Coronary artery (tissue), 2 donors: ENCODE data around the gene FTH1.

Source experiments
- DNase-seq: peaks from one replicate; pipeline ENCODE4 v3.0.0-alpha.2; 2017; ENCODE audit warnings: low spot score
- H3K27ac ChIP-seq, 2 donors: fragments of 200-600 bp; sonication (generic); one replicate each; pipeline ENCODE4 v1.5.1; 2016 to 2019
- H3K4me3 ChIP-seq: fragments of 200-600 bp; sonication (generic); 2 replicates; pipeline ENCODE4 v1.5.1; 2016; ENCODE audit warnings: mild to moderate bottlenecking, moderate library complexity
- TF ChIP-seq, protein P1 (sequence below): fragments of 200-600 bp; sonication (generic); IDR thresholded peaks from one replicate; pipeline ENCODE4 v1.5.1; 2019; ENCODE audit warnings: antibody characterized with exemption

FTH1 gene

DNA sequence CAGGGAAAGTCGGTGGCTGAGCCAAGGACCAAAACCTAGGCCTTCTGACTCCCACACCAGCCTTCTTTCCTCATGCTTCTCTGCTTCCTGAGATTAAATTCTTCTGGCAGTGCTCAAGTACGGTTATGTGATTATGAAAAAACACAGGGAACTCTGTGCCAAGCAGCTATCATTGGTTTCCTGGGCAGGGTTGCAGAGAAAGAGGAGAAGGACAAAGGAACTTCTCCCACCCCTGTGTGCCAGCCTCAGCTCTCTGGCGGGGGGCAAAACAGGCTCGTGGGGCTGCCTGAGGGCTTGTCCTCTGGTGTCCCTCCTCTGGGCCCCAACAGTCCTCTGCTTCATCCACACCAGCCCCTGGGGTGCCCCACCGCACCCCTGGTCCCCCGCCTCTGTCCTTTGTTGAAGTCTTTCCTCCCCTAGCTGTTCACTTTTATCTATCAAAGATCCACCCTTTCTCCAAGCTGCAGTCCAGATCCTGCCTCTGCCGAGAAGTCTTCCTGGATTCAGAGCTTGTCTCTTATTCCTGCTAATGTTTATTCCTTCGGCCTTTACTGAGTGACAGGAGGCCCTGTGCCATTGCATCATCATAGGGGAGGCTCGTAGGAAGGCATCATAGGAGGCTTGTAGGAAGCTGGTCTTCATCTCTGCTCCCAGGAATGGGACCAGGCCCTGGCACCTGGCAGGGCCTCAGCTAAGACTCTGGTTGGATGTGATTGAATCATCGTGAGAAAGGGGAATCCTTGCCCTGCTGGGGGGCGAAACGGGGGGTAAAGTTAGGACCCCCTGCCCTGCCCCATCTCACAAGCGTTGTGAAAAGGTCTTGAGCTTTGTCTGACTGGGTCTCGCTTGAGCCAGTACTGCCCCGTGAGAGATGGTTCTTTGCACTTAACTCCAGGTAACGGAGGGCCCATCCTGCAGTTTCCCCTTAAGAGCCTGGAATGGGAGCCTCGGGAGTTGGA, 11.5 kb upstream of the FTH1 start:
- DNase-seq, result no peak
- Histone ChIP-seq H3K4me3 (no peak overlapping the region), H3K27ac (peak overlapping the region; percentile 49 to 81)
- TF ChIP-seq, protein P1, sequence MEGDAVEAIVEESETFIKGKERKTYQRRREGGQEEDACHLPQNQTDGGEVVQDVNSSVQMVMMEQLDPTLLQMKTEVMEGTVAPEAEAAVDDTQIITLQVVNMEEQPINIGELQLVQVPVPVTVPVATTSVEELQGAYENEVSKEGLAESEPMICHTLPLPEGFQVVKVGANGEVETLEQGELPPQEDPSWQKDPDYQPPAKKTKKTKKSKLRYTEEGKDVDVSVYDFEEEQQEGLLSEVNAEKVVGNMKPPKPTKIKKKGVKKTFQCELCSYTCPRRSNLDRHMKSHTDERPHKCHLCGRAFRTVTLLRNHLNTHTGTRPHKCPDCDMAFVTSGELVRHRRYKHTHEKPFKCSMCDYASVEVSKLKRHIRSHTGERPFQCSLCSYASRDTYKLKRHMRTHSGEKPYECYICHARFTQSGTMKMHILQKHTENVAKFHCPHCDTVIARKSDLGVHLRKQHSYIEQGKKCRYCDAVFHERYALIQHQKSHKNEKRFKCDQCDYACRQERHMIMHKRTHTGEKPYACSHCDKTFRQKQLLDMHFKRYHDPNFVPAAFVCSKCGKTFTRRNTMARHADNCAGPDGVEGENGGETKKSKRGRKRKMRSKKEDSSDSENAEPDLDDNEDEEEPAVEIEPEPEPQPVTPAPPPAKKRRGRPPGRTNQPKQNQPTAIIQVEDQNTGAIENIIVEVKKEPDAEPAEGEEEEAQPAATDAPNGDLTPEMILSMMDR, result no peak

DNA sequence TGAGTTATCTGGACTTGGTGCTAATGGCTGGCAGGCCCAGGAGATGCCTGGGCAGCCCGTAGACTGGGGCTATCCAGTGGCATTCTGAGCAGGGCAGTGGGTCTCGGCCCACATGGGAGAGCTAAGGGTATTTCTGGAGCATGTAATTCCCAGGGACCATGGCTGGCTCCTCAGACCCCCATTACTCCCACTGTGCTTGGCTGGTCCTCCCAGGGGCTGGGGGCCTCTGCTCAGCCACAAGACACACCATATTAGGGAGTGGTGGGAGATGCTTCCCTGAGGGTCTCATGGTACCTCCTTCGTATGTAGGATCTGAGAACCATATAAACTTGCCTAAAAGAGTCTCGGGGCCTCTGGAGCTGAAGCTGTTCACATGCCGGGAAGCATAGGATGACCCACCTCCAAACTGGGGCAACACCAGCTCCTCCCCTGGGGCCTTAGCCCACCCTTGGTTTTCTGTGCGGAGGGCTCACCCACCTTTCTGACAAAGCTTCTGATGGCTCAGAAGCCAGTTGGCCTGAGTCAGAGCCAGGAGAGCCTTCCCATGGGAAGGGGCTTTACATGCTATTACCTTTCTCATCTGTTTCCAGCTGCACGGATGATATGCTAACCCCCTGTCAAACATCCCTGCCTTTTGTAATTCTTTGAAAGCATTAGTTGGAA, 9.5 kb upstream of the FTH1 start:
- Histone ChIP-seq H3K27ac (no peak overlapping the region), H3K4me3 (no peak overlapping the region)
- DNase-seq, result no peak
- TF ChIP-seq, protein P1, result no peak

- Histone ChIP-seq H3K4me3 (no peak overlapping the region), H3K27ac (no peak overlapping the region)
- TF ChIP-seq, protein P1, result no peak
- DNase-seq, result no peak
Measured at GRCh38 chr11:61976420-61976800, 9.0 kb upstream of the FTH1 start.

- TF ChIP-seq, protein P1, result no peak
- H3K27ac ChIP-seq, result peak overlapping the region; percentile 76 to 100
- DNase-seq, result no peak
- no peak overlapping the region for H3K4me3 ChIP-seq
Measured at GRCh38 chr11:61975638-61976419, 8.4 kb upstream of the FTH1 start.

DNA sequence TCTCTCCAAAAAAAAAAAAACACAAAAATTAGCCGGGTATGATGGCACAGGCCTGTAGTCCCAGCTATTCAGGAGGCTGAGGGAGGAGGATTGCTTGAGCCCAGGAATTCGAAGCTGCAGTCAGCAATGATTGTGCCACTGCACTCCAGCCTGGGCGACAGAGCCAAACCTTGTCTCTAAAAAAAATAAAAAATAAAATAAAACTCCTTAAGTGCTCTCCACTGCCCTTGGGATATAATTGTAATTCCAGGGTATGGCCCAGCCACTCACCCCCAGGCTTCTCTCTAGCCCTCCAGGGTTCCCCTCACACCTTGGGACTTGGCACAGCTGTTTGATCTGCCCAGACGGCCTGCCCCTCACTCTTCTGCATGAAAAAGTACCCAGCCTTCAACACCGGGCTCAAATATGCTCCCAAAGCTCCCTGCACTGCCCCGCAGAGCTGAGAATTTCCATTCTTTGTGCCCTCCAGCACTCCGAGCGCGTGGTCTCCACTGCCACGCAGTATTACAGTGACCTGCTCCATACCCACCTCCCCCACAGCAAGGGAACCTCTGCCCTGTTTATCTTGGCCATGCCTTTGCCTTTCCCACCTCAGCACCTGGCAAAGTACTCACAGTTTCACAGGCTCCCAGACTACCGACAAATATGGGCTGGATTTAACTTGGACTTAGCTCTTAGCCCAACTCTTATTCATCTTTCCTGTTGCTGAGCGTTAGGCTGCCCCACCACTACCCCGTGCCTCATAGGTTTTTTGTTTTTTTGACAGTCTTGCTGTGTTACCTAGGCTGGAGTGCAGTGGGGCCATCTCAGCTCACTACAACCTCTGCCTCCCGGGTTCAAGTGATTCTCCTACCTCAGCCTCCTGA, 7.6 kb upstream of the FTH1 start:
- Histone ChIP-seq H3K4me3 (no peak overlapping the region), H3K27ac (peak overlapping the region; percentile 98 to 100)
- TF ChIP-seq, protein P1, result no peak
- no peak for DNase-seq

- Histone ChIP-seq H3K27ac (peak overlapping the region; percentile 98 to 100), H3K4me3 (peak overlapping the region; percentile 3)
- no peak for DNase-seq
- TF ChIP-seq, protein P1, result no peak
Measured at GRCh38 chr11:61973476-61974162, 6.2 kb upstream of the FTH1 start.
